Measurements from ENCODE around the gene CASK.

The CASK gene

DNA sequence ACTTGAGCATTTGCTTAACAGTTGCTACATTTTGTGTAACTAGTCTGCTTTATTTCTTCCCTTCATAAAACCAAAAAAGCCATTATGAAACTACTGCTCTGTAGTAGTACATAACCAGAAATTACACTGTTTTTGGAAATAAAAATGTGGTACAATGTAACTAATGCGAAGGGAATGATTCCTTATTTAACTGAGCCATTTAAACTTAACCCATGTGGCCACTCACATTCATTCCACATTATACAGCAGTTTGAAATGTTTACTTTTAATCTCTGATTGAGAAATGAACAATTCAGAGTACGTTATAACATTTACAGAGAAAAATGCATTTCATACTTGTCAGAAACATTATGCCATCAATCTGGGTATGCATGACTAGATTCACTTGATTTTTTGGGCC, 382.0 kb downstream of the CASK start:
- TF ChIP-seq, protein P1, sequence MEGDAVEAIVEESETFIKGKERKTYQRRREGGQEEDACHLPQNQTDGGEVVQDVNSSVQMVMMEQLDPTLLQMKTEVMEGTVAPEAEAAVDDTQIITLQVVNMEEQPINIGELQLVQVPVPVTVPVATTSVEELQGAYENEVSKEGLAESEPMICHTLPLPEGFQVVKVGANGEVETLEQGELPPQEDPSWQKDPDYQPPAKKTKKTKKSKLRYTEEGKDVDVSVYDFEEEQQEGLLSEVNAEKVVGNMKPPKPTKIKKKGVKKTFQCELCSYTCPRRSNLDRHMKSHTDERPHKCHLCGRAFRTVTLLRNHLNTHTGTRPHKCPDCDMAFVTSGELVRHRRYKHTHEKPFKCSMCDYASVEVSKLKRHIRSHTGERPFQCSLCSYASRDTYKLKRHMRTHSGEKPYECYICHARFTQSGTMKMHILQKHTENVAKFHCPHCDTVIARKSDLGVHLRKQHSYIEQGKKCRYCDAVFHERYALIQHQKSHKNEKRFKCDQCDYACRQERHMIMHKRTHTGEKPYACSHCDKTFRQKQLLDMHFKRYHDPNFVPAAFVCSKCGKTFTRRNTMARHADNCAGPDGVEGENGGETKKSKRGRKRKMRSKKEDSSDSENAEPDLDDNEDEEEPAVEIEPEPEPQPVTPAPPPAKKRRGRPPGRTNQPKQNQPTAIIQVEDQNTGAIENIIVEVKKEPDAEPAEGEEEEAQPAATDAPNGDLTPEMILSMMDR (IDR thresholded peaks at IDR 0.05; ENCODE audit: low read length, missing control alignments): no peak
- no peak for DNase-seq (ENCODE audit: low read depth)
- H3K4me3 ChIP-seq (replicated peaks; ENCODE audit: low read depth, low read length): no peak overlapping the region

DNA sequence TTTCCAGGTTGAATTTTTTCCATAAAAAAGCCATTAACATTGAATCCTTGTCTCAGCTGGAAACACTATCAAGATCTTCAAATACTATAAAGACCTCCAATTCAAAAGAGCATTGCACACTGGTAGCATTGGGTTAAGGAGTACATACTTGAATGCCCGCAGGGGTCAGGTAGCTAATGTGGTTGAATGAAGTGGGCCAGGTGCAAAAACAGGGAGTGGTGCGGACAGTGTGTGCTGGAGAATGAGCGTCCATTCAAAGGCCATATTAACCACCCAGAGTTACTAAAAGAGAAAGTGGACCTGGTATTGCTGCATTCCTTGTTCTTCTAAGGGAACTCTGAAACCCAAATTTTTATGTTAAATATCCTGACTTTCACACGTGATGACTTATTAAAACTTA, 384.6 kb downstream of the CASK start:
- H3K4me3 ChIP-seq (replicated peaks; ENCODE audit: low read depth, low read length): no peak overlapping the region
- DNase-seq (ENCODE audit: low read depth): no peak
- TF ChIP-seq, protein P1 (IDR thresholded peaks at IDR 0.05; ENCODE audit: low read length, missing control alignments): no peak

DNA sequence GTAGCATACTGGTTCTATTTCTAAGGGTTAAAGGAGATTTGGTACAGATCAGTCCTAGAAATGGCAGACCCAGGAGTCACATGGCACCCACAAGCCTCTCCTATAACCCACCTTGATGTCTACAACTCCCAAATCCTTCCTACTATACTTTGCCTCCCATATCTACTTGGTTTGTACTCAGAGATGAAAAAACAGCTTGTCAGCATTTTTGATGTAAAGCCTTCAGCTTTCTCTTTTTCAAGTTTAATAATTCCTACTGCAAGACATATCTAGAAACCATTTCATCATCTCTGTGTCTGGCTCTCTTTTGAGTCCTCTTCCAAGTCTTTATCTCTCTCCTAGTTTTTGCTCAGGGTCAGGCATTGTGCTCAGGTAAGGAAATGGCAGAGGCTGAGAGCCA, 393.3 kb downstream of the CASK start:
- no peak for DNase-seq (ENCODE audit: low read depth)
- TF ChIP-seq, protein P1 (IDR thresholded peaks at IDR 0.05; ENCODE audit: low read length, missing control alignments): no peak
- no peak overlapping the region for H3K4me3 ChIP-seq (replicated peaks; ENCODE audit: low read depth, low read length)

DNA sequence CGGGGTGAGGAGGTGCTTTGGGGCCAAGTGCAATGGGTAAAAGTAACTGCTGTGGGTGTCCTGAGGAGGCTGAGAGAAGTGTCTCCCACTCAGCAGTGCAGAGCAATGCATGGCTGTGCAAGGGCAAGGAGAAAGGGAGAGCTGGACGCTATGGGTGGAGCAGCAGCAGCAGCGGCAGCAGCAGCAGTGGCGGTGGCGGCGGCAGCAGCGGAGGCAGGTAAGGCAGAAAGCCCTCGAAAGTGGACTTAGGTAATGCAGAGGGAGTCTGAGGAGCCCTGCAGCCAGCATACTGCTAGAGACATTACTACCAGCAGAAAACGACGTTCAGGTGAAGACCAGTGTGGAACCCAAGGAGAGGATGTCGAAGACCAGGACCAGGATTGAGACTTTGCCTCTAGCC, 394.1 kb downstream of the CASK start:
- DNase-seq (ENCODE audit: low read depth): no peak
- no peak overlapping the region for H3K4me3 ChIP-seq (replicated peaks; ENCODE audit: low read depth, low read length)
- TF ChIP-seq, protein P1 (IDR thresholded peaks at IDR 0.05; ENCODE audit: low read length, missing control alignments): no peak

DNA sequence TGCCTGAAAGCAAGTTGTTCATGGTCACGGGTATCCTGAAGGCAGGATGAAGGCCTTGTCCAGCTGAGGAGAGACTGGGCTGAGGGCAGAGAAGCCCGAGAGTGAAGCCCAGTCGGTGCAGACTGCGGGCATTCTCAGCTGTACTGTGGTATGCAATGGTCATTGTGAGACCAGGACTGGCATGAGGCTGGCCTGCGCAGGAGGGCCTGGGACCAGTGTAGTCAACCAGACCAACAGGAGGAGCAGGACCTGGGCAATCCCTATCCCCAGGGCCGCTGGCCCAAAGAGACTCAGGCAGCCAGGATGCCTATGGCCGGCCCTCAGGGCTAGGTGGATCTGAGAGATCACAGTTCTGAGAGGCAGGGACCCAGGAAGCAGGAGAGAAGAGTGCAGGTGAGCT, 394.6 kb downstream of the CASK start:
- DNase-seq (ENCODE audit: low read depth): no peak
- no peak overlapping the region for H3K4me3 ChIP-seq (replicated peaks; ENCODE audit: low read depth, low read length)
- TF ChIP-seq, protein P1 (IDR thresholded peaks at IDR 0.05; ENCODE audit: low read length, missing control alignments): no peak

DNA sequence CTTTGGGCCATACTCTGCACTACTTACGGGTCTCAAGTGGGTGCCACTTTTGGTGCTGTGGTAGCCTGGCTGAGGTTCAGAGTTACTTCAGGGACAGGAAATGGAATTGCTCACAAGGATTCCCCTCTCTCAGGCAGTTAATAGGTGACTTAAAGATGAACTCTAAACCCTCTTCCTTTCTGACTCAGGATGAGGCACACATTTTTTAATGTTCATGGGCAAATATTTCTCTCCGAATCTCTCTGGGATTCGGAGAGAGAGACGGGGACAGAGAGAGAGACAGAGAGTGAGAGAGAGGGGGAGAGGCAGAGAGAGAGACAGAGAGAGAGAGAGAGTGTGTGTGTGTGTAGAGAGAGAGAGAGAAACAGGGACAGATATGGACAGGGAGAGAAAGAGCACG, 396.4 kb downstream of the CASK start:
- no peak overlapping the region for H3K4me3 ChIP-seq (replicated peaks; ENCODE audit: low read depth, low read length)
- DNase-seq (ENCODE audit: low read depth): no peak
- TF ChIP-seq, protein P1 (IDR thresholded peaks at IDR 0.05; ENCODE audit: low read length, missing control alignments): no peak

DNA sequence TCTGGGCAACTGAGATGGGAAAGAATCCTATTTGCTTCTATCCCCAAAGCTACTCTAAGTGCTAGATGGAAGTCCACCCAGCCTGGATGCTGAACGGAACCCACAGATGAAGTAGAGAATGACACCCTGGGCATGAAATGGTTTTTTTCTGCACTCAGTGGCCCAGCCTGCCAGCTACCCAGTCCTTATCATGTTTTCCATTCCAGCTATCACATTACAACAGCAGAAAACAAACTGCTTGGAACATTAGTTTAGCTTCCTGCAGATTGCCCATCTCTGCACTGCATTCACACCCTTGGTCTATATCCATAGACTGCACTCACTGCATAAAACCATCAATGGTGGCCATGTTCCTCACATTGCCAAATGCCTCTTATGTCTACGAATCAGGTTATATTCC, 397.1 kb downstream of the CASK start:
- no peak for DNase-seq (ENCODE audit: low read depth)
- no peak overlapping the region for H3K4me3 ChIP-seq (replicated peaks; ENCODE audit: low read depth, low read length)
- TF ChIP-seq, protein P1 (IDR thresholded peaks at IDR 0.05; ENCODE audit: low read length, missing control alignments): no peak
